Stomach (tissue), 4 donors: ENCODE data around the gene DCUN1D4.
"Not testable (repeated sequence)": the region's sequence is repeated elsewhere in the genome, so short reads cannot be mapped to it uniquely, and the experiment has no call there.

Source experiments
- POLR2A ChIP-seq, 4 donors: fragments of 450-650 bp; IDR thresholded peaks; one replicate each; pipeline ENCODE4 v1.6.1; 2016; ENCODE audit warnings: antibody characterized with exemption in 4 of 4, control low read depth in 2 of 4, mild to moderate bottlenecking in 1 of 4, moderate library complexity in 1 of 4
- TF ChIP-seq, protein P1 (sequence below), 7 experiments: fragments of 450-650 bp in 4 of 7; fragments of 200-600 bp in 3 of 7; sonication (generic) in 3 of 7; IDR thresholded peaks; one replicate each; pipeline ENCODE4 v1.5.1; 2016 to 2019; ENCODE audit warnings: antibody characterized with exemption in 7 of 7, control low read depth in 2 of 7, mild to moderate bottlenecking in 1 of 7

- TF ChIP-seq, protein P1, sequence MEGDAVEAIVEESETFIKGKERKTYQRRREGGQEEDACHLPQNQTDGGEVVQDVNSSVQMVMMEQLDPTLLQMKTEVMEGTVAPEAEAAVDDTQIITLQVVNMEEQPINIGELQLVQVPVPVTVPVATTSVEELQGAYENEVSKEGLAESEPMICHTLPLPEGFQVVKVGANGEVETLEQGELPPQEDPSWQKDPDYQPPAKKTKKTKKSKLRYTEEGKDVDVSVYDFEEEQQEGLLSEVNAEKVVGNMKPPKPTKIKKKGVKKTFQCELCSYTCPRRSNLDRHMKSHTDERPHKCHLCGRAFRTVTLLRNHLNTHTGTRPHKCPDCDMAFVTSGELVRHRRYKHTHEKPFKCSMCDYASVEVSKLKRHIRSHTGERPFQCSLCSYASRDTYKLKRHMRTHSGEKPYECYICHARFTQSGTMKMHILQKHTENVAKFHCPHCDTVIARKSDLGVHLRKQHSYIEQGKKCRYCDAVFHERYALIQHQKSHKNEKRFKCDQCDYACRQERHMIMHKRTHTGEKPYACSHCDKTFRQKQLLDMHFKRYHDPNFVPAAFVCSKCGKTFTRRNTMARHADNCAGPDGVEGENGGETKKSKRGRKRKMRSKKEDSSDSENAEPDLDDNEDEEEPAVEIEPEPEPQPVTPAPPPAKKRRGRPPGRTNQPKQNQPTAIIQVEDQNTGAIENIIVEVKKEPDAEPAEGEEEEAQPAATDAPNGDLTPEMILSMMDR (IDR thresholded peaks at IDR 0.05) = not testable (repeated sequence)
- not testable (repeated sequence) for TF ChIP-seq POLR2A (IDR thresholded peaks at IDR 0.05)
Measured at GRCh38 chr4:51940460-51940859, 97.5 kb downstream of the DCUN1D4 start.
